Activated gamma-delta T cell (primary cell): Measurements from ENCODE around the gene PDE11A.
"Not testable (repeated sequence)": the region's sequence is repeated elsewhere in the genome, so short reads cannot be mapped to it uniquely, and the experiment has no call there.

Source experiments
- DNase-seq: peaks from one replicate; lab custom pipeline; 2025; lab: John Stamatoyannopoulos, UW
- total RNA-seq, 2 donors: gene quantifications; one replicate each; lab custom pipeline; 2026; lab: John Stamatoyannopoulos, UW

The PDE11A gene
- 0 to 0.04 reads per million in 2 donors for total RNA-seq

GRCh38 chr2:178072383-178073301 is at the start of gene PDE11A:
PDE11A (minus strand) TSS chr2:178072777; CDS start chr2:178072437, 340 bp downstream.
- peak; percentile 11 for DNase-seq

GRCh38 chr2:178119179-178119922 is 46.8 kb upstream of the PDE11A start:
- no peak for DNase-seq

GRCh38 chr2:178117725-178118124 is 45.1 kb upstream of the PDE11A start:
- DNase-seq: no peak

GRCh38 chr2:178115271-178115670 is 42.7 kb upstream of the PDE11A start:
- no peak for DNase-seq

- DNase-seq: no peak
Observed at GRCh38 chr2:178114462-178114861, 41.9 kb upstream of the PDE11A start.

- peak; percentile 68 for DNase-seq
Observed at GRCh38 chr2:178112202-178113152, 39.9 kb upstream of the PDE11A start, which contains the start of gene RBM45. RBM45 (plus strand) TSS chr2:178112437; CDS start chr2:178112547, 110 bp downstream.

GRCh38 chr2:178111743-178112142 is 39.2 kb upstream of the PDE11A start:
- no peak for DNase-seq

GRCh38 chr2:178110681-178111080 is 38.1 kb upstream of the PDE11A start:
- no peak for DNase-seq

- DNase-seq: no peak
Observed at GRCh38 chr2:178109813-178110212, 37.2 kb upstream of the PDE11A start.

- no peak for DNase-seq
Observed at GRCh38 chr2:178108176-178108575, 35.6 kb upstream of the PDE11A start.

- no peak for DNase-seq
Observed at GRCh38 chr2:178106053-178106452, 33.5 kb upstream of the PDE11A start.

GRCh38 chr2:178105566-178105965 is 33.0 kb upstream of the PDE11A start:
- no peak for DNase-seq

GRCh38 chr2:178101321-178102079 is 28.9 kb upstream of the PDE11A start:
- DNase-seq: no peak

- DNase-seq: no peak
Observed at GRCh38 chr2:178093471-178093870, 20.9 kb upstream of the PDE11A start.

GRCh38 chr2:178088774-178089270 is 16.2 kb upstream of the PDE11A start:
- DNase-seq: no peak

GRCh38 chr2:178084273-178084672 is 11.7 kb upstream of the PDE11A start:
- DNase-seq: no peak

GRCh38 chr2:178082408-178083045 is 9.9 kb upstream of the PDE11A start:
- DNase-seq: no peak

GRCh38 chr2:178079279-178079678 is 6.7 kb upstream of the PDE11A start:
- not testable (repeated sequence) for DNase-seq

- no peak for DNase-seq
Observed at GRCh38 chr2:178076130-178076529, 3.6 kb upstream of the PDE11A start.

- no peak for DNase-seq
Observed at GRCh38 chr2:178075006-178075326, 2.4 kb upstream of the PDE11A start.
